GM21717 (cell line): ENCODE results near the gene MED7.

Experiments
- ATAC-seq: cut with Tn5 transposase; IDR thresholded peaks from one replicate; pipeline ENCODE4 v1.9.1; 2021; ENCODE audit warnings: mild to moderate bottlenecking, moderate library complexity; ENCODE audit not compliant: unreplicated experiment

The MED7 gene

GRCh38 chr5:157164521-157164920 is 21.9 kb upstream of the MED7 start:
- ATAC-seq, result no peak

GRCh38 chr5:157162919-157163510 is 20.4 kb upstream of the MED7 start:
- no peak for ATAC-seq

- no peak for ATAC-seq
Measured at GRCh38 chr5:157161996-157162395, 19.3 kb upstream of the MED7 start.

GRCh38 chr5:157160001-157160400 is 17.3 kb upstream of the MED7 start:
- ATAC-seq, result no peak

- no peak for ATAC-seq
Measured at GRCh38 chr5:157159209-157159751, 16.6 kb upstream of the MED7 start.

- no peak for ATAC-seq
Measured at GRCh38 chr5:157157293-157157891, 14.7 kb upstream of the MED7 start.

GRCh38 chr5:157155297-157155696 is 12.6 kb upstream of the MED7 start:
- ATAC-seq, result no peak

GRCh38 chr5:157150995-157151394 is 8.3 kb upstream of the MED7 start:
- ATAC-seq, result no peak

GRCh38 chr5:157148734-157149615 is 6.3 kb upstream of the MED7 start:
- ATAC-seq, result peak; percentile 68

GRCh38 chr5:157143127-157143971 is 684 bp upstream of the MED7 start:
- ATAC-seq, result peak; percentile 40

- no peak for ATAC-seq
Measured at GRCh38 chr5:157137691-157138090, 5.0 kb downstream of the MED7 start.

- ATAC-seq, result no peak
Measured at GRCh38 chr5:157132281-157132612, 10.4 kb downstream of the MED7 start.

- ATAC-seq, result no peak
Measured at GRCh38 chr5:157130925-157131324, 11.7 kb downstream of the MED7 start.

GRCh38 chr5:157121709-157122108 is 21.0 kb downstream of the MED7 start:
- no peak for ATAC-seq

- ATAC-seq, result no peak
Measured at GRCh38 chr5:157120102-157120501, 22.6 kb downstream of the MED7 start.

GRCh38 chr5:157116483-157116954 is 26.1 kb downstream of the MED7 start:
- peak; percentile 64 for ATAC-seq

- no peak for ATAC-seq
Measured at GRCh38 chr5:157115502-157115901, 27.2 kb downstream of the MED7 start.

GRCh38 chr5:157115012-157115411 is 27.7 kb downstream of the MED7 start:
- ATAC-seq, result no peak

- ATAC-seq, result no peak
Measured at GRCh38 chr5:157113002-157113401, 29.7 kb downstream of the MED7 start.

GRCh38 chr5:157109744-157110143 is 32.9 kb downstream of the MED7 start:
- ATAC-seq, result peak; percentile 83

- peak; percentile 92 for ATAC-seq
Measured at GRCh38 chr5:157108976-157109375, 33.7 kb downstream of the MED7 start, which contains the start of gene HAVCR2. Gene HAVCR2 (minus strand): TSS chr5:157109044. CDS start chr5:157108983, 61 bp downstream.
